ENCODE results near the gene SPATS2L.

- TF ChIP-seq CTCF (IDR thresholded peaks at IDR 0.05; ENCODE audit: low read length): no peak
- no peak for TF ChIP-seq EZH2phosphoT487 (IDR thresholded peaks at IDR 0.05; ENCODE audit: low read length)
- no peak for TF ChIP-seq EZH2 (optimal IDR thresholded peaks at IDR 0.05; ENCODE audit: low read depth, low read length)
Measured at GRCh38 chr2:200279857-200280256, 26.6 kb upstream of the SPATS2L start.

Measured in MM.1S (cell line).